Measurements from ENCODE around the gene CR1.
"Not testable (repeated sequence)": the region's sequence is repeated elsewhere in the genome, so short reads cannot be mapped to it uniquely, and the experiment has no call there.

Gene CR1

GRCh38 chr1:207658904-207659485 lies 163.0 kb downstream of the CR1 start:
- FAIRE-seq (no peak), DNase-seq (ENCODE audit: insufficient read length, low spot score) (no peak)
- no peak for TF ChIP-seq POLR2A (IDR thresholded peaks at IDR 0.05; ENCODE audit: low read depth, low read length)

DNA sequence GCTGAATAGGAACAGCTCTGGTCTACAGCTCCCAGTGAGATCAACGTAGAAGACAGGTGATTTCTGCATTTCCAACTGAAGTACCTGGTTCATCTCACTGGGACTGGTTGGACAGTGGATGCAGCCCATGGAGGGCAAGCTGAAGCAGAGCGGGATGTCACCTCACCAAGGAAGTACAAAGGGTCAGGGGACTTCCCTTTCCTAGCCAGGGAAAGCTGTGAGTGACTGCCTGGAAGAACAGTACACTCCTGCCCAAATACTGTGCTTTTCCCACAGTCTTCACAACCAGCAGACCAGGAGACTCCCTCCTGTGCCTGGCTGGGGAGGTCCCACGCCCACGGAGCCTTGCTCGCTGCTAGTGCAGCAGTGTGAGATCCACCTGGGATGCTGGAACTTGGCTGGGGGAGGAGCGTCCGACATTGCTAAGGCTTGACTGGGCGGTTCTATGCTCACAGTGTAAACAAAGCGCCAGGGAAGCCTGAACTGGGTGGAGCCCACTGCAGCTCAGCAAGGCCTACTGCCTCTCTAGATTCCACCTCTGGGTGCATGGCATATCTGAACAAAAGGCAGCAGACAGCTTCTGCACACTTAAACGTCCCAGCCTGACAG lies 163.7 kb downstream of the CR1 start:
- FAIRE-seq (no peak), DNase-seq (ENCODE audit: insufficient read length, low spot score) (no peak)
- no peak for TF ChIP-seq POLR2A (IDR thresholded peaks at IDR 0.05; ENCODE audit: low read depth, low read length)

- not testable (repeated sequence) for DNase-seq (ENCODE audit: insufficient read length, low spot score); FAIRE-seq
These were observed 165.5 kb downstream of the CR1 start for GRCh38 chr1:207661420-207661819.

DNA sequence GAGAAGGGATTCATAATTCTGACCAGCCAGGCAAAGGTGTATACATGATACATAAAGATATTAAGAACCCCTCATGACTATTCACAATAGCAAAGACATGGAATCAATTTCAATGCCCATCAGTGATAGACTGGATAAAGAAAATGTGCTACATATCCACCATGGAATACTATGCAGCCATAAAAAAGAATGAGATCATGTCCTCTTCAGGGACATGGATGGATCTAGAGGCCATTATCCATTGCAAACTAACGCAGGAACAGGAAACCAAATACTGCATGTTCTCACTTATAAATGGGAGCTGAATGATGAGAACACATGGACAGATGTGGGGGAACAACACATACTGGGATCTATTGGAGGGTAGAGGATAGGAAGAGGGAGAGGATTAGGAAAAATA lies 170.4 kb downstream of the CR1 start:
- FAIRE-seq (no peak), DNase-seq (ENCODE audit: insufficient read length, low spot score) (no peak)
- TF ChIP-seq POLR2A (IDR thresholded peaks at IDR 0.05; ENCODE audit: low read depth, low read length) = no peak

DNA sequence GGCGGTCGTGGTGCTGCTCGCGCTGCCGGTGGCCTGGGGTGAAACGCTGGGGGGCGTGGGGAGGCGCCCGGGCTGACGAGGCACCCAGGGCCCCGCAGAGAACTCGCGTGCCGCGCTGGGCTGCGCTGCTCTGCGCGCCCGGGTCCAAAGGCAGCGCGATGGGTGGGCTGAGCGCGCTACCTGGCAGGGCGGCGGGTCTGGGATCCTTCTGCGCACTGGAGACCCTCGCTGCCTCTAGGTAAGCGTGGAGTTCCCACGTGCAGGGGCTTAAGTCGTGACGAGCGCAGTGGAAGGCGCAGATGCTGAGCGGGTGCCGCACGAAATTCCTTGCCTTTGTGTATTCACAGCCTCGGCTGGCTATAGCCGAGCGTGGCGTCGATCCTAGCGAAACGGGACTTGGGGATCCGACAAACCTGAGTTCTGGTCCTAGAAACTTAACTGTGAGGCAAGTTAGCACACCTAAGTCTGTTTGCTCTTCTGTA lies 173.6 kb downstream of the CR1 start:
- DNase-seq (ENCODE audit: insufficient read length, low spot score) (no peak), FAIRE-seq (no peak)
- no peak for TF ChIP-seq POLR2A (IDR thresholded peaks at IDR 0.05; ENCODE audit: low read depth, low read length)

DNA sequence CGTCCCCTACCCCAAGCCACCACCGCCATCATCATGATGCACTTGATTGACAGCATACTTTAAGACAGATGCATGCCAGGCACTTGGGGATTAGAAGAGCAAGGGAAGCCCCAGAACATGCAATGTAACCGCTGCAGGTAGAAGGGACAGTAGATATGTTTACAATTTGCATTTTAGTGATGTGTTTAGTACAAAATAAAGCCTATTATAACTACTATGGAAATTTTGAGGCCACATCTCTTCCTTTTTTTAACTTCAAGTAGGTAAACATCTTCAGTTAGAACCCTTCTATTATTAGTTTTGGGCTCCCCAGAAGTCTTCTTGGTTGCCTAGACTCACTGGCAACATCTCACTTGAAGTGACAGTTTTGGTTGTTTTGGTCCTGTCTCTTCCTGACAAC lies 174.2 kb downstream of the CR1 start:
- FAIRE-seq (no peak), DNase-seq (ENCODE audit: insufficient read length, low spot score) (no peak)
- TF ChIP-seq POLR2A (IDR thresholded peaks at IDR 0.05; ENCODE audit: low read depth, low read length) = no peak

- no peak for DNase-seq (ENCODE audit: insufficient read length, low spot score)
- FAIRE-seq = no peak
- no peak for TF ChIP-seq POLR2A (IDR thresholded peaks at IDR 0.05; ENCODE audit: low read depth, low read length)
These were observed 175.0 kb downstream of the CR1 start for GRCh38 chr1:207670997-207671396.

DNA sequence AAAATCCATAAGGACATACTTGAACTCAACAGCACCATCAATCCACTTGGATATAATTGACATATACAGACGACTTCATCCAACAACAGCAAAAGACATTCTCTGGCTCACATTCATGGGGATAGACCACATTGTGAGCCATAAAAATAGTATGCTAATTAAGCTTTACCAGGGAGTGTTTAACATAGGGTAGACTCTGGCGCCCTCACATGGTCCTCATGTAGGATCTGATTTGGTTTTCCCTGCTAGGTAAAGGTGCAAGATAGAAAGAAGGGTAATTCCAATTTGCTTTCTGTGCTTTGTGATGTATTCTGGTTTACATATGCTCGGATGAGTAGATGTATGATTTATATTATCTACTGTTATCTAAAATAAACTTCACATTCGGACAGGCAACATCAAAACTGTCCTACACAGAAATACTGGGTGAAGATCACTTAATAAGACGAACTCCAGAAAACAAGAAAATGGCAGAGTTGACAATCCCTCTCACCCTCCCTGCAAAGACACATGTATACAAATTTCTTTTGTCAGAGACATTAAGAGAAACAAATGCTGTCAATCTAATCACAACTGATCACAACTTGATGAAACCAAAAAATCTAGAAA lies 176.7 kb downstream of the CR1 start:
- TF ChIP-seq POLR2A (IDR thresholded peaks at IDR 0.05; ENCODE audit: low read depth, low read length) = no peak
- peak; percentile 15 for DNase-seq (ENCODE audit: insufficient read length, low spot score)
- FAIRE-seq = no peak

DNA sequence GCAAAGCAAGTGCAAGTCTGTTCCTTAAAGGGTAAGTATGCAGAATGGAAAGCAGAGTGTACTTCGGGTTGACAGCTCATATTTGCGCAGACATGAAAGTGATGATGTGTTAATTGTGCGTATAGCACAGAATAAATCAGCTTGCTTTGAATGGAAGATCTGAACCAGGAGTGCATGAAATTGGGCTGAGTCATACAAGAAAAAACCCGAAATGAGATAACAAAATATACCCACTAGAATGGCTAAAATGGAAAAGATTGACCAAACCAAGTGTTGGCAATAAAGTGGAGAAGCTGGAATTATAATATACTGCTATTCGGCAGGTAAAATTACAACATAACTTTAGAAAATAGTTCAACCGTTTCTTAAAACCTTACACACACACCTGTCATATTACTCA lies 177.4 kb downstream of the CR1 start:
- FAIRE-seq (no peak), DNase-seq (ENCODE audit: insufficient read length, low spot score) (no peak)

DNA sequence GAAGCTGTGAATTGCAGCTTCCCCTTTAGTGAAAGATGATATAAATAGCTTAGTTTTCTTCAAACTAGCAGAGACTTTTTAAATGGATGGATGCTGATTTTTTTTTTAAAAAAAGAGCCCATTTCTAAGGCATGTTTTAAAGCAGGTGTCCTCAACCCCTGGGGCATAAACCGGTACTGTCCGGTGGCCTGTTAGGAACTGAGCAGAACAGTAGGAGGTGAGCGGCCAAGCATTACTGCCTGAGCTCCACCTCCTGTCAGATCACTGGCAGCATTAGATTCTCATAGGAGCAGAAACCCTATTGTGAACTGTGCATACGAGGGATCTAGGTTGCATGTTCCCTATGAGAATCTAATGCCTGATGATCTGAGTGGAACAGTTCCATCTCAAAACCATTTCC lies 180.2 kb downstream of the CR1 start:
- TF ChIP-seq POLR2A (IDR thresholded peaks at IDR 0.05; ENCODE audit: low read depth, low read length) = no peak
- FAIRE-seq (no peak), DNase-seq (ENCODE audit: insufficient read length, low spot score) (no peak)

More for the DNA sequence above, 177.4 kb downstream of the CR1 start:
- no peak for TF ChIP-seq POLR2A (IDR thresholded peaks at IDR 0.05; ENCODE audit: low read depth, low read length)

DNA sequence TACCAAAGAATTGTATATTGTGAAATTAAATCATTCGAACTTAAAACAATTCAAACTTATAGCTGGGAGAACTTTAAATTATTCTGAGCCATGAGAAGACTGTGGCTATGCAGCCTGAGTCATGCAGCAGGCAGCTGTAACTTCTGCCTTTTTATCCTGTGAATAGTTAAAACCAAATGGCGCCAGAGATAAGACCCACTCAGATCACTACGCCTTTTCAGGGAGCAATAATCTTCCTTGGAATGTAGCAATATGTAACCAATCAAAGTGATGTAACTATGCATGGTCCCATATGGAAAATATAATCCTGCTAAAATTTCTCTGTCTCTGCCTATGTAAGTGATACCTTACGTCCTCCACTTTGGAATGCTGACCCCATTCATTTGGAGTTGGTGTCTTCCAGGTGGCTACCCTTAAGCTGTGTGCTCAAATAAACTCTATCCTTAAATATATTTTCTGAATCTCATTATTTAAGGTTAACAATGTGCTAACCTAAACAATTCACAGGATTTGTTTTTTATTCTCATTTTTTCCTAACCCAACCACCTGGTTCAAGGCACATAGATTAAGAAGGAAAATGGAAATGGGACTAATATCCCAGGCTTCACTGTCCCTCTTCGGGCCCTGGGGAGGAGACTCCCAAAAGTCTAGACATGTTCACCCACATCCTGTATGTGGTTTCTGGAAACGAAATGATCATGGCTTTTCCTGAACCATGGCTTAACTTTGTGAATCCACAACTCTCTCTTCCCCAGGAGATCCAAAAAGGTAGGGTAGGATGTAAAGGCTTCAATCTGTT lies 184.8 kb downstream of the CR1 start:
- FAIRE-seq; DNase-seq (ENCODE audit: insufficient read length, low spot score): not testable (repeated sequence)

GRCh38 chr1:207682872-207683434 lies 187.0 kb downstream of the CR1 start:
- FAIRE-seq; DNase-seq (ENCODE audit: insufficient read length, low spot score): not testable (repeated sequence)

GRCh38 chr1:207690551-207690950 lies 194.6 kb downstream of the CR1 start:
- DNase-seq (ENCODE audit: insufficient read length, low spot score); FAIRE-seq: not testable (repeated sequence)

DNA sequence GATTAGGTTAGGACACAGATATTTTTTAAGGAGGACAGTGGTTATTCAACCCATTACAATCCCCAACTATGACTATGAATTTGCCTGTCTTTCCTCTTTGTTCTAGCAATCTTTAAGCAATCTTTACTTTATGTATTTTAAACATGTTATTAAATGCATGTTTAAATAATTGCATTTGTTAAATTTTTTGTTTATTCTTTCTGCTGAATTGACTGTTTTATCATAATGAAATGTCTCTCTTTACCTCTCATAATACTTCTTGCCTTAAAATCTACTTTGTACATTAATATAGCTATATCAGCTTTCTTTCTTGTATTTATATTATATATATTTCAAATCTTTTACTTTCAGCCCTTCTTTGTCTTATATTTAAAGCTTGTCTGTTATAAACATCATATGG lies 195.1 kb downstream of the CR1 start:
- no peak for FAIRE-seq
- no peak for DNase-seq (ENCODE audit: insufficient read length, low spot score)
- TF ChIP-seq POLR2A (IDR thresholded peaks at IDR 0.05; ENCODE audit: low read depth, low read length) = no peak
